Osteoblast (primary cell): ENCODE results near the gene SLC19A3. TPM values are rescaled to one million over a fixed set of nuclear protein-coding genes. Genes with fewer than 3 reads are reported as not detected.

Experiments used
- DNase-seq: peaks from one replicate; pipeline ENCODE4 v3.0.0; 2011; ENCODE audit warnings: low spot score, mixed read lengths; ENCODE audit not compliant: insufficient read length; ENCODE audit errors: missing footprints
- H2AFZ ChIP-seq: 2 replicates; pipeline ENCODE4 v1.6.0; 2011; ENCODE audit warnings: mild to moderate bottlenecking, low read length
- H3K27ac ChIP-seq: 2 replicates; pipeline ENCODE4 v1.5.1; 2011; ENCODE audit warnings: mild to moderate bottlenecking, low read depth, low read length, moderate library complexity
- H3K27me3 ChIP-seq: 2 replicates; pipeline ENCODE4 v1.6.0; 2012; ENCODE audit warnings: mild to moderate bottlenecking, control low read depth, inconsistent platforms, low read length, moderate library complexity; ENCODE audit not compliant: insufficient read depth
- H3K36me3 ChIP-seq: 2 replicates; pipeline ENCODE4 v1.5.1; 2011; ENCODE audit warnings: mild to moderate bottlenecking, low read length, control low read depth, moderate library complexity; ENCODE audit not compliant: insufficient read depth
- H3K4me1 ChIP-seq: 2 replicates; pipeline ENCODE4 v1.5.1; 2011; ENCODE audit warnings: mild to moderate bottlenecking, low read length, control low read depth, moderate library complexity; ENCODE audit not compliant: insufficient read depth
- H3K4me2 ChIP-seq: 2 replicates; pipeline ENCODE4 v1.6.0; 2011; ENCODE audit warnings: mild to moderate bottlenecking, low read length; ENCODE audit not compliant: insufficient read depth
- H3K4me3 ChIP-seq: fragments of 200-600 bp; sonication (generic); 3 replicates; pipeline ENCODE4 v1.5.1; 2012; ENCODE audit warnings: mild to moderate bottlenecking, low read length, inconsistent platforms; ENCODE audit not compliant: insufficient read depth
- H3K79me2 ChIP-seq: 2 replicates; pipeline ENCODE4 v1.6.0; 2012; ENCODE audit warnings: mild to moderate bottlenecking, low read length, control low read depth, inconsistent platforms; ENCODE audit not compliant: insufficient read depth
- H3K9me3 ChIP-seq: 2 replicates; pipeline ENCODE4 v1.5.1; 2011; ENCODE audit warnings: low read depth, low read length, control low read depth
- H4K20me1 ChIP-seq: 2 replicates; pipeline ENCODE4 v1.6.0; 2012; ENCODE audit warnings: mild to moderate bottlenecking, low read length, control low read depth; ENCODE audit not compliant: insufficient read depth
- small RNA-seq: library from RNA; depleted of rRNA; stranded (forward); fragments of <200 nt; gene quantifications from one replicate; pipeline ENCODE3, GENCODE V24; 2012
- total RNA-seq: library from RNA; depleted of rRNA; stranded (reverse); fragments of >200 nt; gene quantifications from 2 replicates; pipeline ENCODE4 v1.2.3, GENCODE V29; 2012
- TF ChIP-seq, protein P1 (sequence below): IDR thresholded peaks from 2 replicates; pipeline ENCODE4 v1.5.1; 2011; ENCODE audit warnings: mild to moderate bottlenecking, low read depth, low read length, moderate library complexity; ENCODE audit errors: extremely low read depth

Gene SLC19A3
- total RNA-seq, 1 donor = 0.36 TPM

DNA sequence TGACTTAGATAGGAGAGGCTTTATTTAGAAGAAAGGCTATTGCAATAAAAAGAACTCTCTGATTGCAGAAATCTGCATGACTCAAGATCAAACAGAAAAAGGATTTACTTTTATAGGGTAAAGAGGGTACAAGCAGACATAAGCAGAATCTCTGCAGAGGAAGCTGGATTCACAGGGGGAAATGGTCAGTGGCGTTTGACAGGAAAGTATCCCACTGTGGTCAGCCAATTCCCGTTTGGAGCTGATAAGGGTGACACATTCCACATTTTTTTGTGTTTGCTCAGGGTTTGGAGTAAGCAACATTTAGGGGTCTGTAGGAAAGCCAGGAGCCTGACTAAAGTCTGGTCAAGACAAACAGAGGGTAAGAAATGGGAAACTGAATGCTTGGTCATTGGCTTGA lies 75.2 kb downstream of the SLC19A3 start:
- no peak for DNase-seq
- Histone ChIP-seq H3K27ac (no peak overlapping the region), H3K9me3 (no peaks in the 10 kb centered on the region), H4K20me1 (no peaks in the 10 kb centered on the region), H3K36me3 (no peaks in the 10 kb centered on the region), H2AFZ (peak overlapping the region; percentile 7), H3K4me3 (no peak overlapping the region), H3K79me2 (no peaks in the 10 kb centered on the region), H3K4me2 (peak overlapping the region; percentile 45), H3K4me1 (peaks cover 9% of the 10 kb centered on the region), H3K27me3 (no peaks in the 10 kb centered on the region)
- TF ChIP-seq, protein P1, sequence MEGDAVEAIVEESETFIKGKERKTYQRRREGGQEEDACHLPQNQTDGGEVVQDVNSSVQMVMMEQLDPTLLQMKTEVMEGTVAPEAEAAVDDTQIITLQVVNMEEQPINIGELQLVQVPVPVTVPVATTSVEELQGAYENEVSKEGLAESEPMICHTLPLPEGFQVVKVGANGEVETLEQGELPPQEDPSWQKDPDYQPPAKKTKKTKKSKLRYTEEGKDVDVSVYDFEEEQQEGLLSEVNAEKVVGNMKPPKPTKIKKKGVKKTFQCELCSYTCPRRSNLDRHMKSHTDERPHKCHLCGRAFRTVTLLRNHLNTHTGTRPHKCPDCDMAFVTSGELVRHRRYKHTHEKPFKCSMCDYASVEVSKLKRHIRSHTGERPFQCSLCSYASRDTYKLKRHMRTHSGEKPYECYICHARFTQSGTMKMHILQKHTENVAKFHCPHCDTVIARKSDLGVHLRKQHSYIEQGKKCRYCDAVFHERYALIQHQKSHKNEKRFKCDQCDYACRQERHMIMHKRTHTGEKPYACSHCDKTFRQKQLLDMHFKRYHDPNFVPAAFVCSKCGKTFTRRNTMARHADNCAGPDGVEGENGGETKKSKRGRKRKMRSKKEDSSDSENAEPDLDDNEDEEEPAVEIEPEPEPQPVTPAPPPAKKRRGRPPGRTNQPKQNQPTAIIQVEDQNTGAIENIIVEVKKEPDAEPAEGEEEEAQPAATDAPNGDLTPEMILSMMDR = no peak

GRCh38 chr2:227634201-227634600 lies 83.6 kb downstream of the SLC19A3 start:
- H3K36me3 ChIP-seq = no peaks in the 10 kb centered on the region
- no peaks in the 10 kb centered on the region for H3K79me2 ChIP-seq
- DNase-seq = no peak
- no peak overlapping the region for H2AFZ ChIP-seq
- no peaks in the 10 kb centered on the region for H3K27me3 ChIP-seq
- no peaks in the 10 kb centered on the region for H4K20me1 ChIP-seq
- H3K4me2 ChIP-seq = no peak overlapping the region
- TF ChIP-seq, protein P1 = no peak
- no peak overlapping the region for H3K27ac ChIP-seq
- H3K4me1 ChIP-seq = no peaks in the 10 kb centered on the region
- no peaks in the 10 kb centered on the region for H3K9me3 ChIP-seq
- no peak overlapping the region for H3K4me3 ChIP-seq

Small RNA genes within 50 kb of the gene (small RNA-seq; reads per million reads assigned to genes)
- not detected for gene RNA5SP121

Other genes with a start within 250 kb of the SLC19A3 start
- 48.5 and 61.0 TPM in 2 replicates for gene AGFG1, start 245.9 kb downstream of the SLC19A3 start, total RNA-seq
- not detected in 2 replicates for gene SCYGR2, start 119.1 kb downstream of the SLC19A3 start, total RNA-seq
- not detected in 2 replicates for gene SCYGR3, start 103.2 kb downstream of the SLC19A3 start, total RNA-seq
- not detected in 2 replicates for gene SCYGR4, start 100.5 kb downstream of the SLC19A3 start, total RNA-seq
- not detected in 2 replicates for gene SCYGR5, start 51.2 kb downstream of the SLC19A3 start, total RNA-seq
- not detected in 2 replicates for gene SCYGR6, start 6.7 kb upstream of the SLC19A3 start, total RNA-seq
- gene SCYGR7, start 10.3 kb upstream of the SLC19A3 start, total RNA-seq = not detected in 2 replicates
- not detected in 2 replicates for gene SCYGR8, start 27.9 kb upstream of the SLC19A3 start, total RNA-seq
- 1.1 and 1.2 TPM in 2 replicates for gene CCL20, start 95.8 kb upstream of the SLC19A3 start, total RNA-seq
- under 0.01 TPM in 1 of 2 replicates, not detected in the other for gene DAW1, start 153.6 kb upstream of the SLC19A3 start, total RNA-seq